HG03442 (cell line): ENCODE data around the gene AGPAT1.
"Not testable (repeated sequence)": the region's sequence is repeated elsewhere in the genome, so short reads cannot be mapped to it uniquely, and the experiment has no call there.

Source experiments
- ATAC-seq: cut with Tn5 transposase; IDR thresholded peaks from one replicate; pipeline ENCODE4 v1.9.1; 2021; ENCODE audit warnings: mild to moderate bottlenecking, moderate library complexity; ENCODE audit not compliant: unreplicated experiment

AGPAT1 gene, protein sequence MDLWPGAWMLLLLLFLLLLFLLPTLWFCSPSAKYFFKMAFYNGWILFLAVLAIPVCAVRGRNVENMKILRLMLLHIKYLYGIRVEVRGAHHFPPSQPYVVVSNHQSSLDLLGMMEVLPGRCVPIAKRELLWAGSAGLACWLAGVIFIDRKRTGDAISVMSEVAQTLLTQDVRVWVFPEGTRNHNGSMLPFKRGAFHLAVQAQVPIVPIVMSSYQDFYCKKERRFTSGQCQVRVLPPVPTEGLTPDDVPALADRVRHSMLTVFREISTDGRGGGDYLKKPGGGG

DNA sequence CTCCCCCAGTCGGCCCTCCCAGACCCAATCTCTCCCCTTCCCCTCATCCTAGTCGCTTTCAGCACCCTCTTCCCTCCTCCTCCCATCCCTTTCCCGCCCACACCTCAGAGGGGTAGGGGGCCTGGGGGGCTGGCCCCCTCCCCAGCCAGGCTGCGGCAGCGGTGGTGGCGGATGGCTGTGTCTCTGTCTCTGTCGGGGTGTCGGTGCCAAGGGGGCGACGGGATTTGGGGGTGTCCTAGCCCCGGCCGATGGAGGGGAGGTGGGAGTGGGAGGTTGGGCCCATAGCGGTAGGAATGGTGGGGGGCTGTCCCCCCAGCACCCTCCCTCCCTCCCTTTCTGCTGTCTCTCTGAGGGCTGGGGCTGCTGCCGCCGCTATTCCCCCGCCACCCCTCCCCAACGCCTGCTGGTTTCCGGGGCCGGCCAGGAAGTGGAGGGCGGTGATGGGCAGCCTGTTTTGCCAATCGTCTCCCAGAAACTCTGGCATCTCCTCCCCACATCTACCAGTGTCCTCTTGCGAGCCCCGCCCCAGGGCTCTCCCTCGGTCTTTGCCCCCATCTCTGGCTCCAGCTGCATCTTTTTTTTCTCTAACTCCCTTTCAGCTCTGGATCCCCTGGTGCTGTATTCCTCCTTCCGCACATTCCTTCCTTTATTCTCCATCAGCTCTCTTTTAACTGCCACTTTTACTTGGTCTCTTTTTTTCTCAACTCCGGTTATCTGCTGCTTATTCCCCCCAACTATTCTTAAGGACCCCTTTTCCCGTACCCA, at the start of gene AGPAT1:
AGPAT1 (minus strand) TSS at position 374 of the 765 bp plus-strand sequence. CDS start 4,588 bp downstream, outside the sequence.
- peak; percentile 33 for ATAC-seq

DNA sequence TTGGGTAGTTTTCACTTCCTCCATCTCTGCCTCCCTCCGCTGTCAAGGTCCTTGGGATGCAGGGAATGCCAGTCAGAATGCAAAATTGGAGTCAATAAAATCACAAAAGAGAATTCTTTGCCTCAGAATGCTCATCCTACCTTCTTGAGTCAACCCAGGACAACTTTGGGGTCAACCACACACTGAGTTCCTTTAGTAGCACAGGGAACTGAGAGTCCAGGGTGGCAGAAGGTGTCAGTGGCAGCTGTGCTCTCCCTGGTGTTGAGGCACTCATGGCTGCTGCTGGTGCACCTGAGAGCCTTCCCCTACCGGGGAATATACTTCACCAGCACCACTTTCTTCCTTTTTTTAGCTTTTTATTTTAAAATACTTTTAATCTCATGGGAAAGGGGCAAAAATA, 48.8 kb upstream of the AGPAT1 start:
- no peak for ATAC-seq

DNA sequence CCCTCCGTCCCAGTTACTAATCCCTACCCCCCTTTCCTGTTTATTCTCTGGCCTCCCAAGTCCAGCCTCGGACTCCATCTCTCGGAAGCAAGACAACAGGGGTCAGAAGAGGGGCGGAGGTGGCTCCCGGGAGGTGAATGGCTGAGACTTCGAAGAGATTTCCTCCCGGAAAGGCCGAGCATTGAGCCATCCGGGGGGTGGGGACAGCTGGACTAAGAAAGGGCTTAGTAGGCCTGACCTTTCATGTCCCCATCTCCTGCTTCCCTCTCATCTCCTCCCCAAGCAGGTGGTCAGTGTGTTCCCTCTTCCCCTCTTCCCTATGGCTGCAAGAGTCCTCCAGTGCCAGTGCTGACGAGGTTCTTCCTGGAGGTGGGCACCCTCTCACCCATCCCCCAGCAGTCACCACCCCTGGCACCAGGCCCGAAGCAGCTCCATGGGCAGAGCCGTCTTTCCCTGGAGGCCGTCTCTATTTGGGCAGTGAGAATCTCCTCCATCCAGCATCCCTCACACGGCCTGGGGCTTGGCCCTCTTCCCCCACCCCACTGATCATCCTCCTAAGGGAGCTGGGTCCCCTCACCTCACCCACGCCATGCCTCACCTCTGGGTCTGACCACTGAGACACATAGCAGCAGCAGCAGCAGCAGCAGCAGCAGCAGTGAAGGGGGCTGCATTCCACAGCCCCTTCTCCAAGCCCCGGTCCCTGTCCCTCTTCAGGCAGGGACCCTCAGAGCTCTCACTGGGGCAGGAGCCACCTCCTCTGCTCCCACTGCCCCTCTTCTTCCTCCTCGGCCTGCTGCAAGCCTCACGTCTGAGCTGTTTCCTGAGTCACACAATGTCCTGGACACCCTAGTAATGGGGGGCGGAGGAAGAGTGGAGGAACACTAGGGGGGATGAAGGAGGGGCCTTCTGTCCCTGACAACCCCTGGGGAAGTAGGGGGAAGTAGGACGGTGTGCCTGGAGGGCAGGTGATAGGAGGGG, 47.7 kb upstream of the AGPAT1 start, which contains the start of gene NOTCH4:
NOTCH4 (minus strand) TSS at position 810 of the 978 bp plus-strand sequence; CDS start at position 671, 139 bp downstream.
- no peak for ATAC-seq

DNA sequence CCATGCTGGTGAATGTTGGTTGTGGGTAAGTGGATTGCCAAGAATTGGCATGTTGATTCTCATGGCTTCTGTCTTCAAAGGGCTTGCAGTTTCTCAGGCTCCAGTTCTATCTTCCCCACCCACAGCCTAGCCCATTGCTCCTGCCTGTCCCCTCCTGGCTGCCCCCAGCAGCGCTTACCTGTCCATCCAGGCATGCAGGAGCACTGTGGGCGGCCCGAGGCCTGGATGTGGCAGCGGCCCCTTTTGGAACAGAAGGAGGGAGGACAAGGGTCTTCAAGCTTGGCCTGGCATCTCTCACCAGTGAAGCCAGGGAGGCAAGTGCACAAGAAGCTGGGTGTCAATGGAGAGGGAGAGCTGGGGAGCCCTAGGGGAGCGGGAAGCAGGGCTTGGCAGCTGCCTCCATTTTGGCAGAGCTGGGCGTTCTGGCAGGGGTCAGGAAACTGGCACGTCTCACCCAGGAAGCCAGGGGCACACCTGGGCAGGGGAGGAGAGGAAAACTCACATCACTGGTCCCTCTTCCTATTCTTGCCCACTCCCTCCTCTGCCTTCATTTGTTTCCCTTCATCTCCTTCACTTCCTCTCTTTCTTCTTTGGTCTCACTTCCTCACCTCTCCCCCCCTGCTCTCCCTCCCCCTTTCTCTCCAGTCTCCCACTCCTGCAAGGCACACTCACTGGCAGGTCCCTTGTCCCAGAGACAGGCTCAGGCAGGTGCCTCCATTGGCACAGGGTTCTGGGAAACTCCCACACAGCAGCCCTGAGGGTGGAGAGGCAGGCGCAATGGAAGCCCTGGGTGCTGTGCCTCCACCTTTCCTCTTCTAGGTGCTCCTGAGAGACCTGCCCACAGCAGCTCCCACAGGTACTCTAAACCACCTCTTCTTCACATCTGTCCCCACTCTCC, 46.7 kb upstream of the AGPAT1 start:
- no peak for ATAC-seq

DNA sequence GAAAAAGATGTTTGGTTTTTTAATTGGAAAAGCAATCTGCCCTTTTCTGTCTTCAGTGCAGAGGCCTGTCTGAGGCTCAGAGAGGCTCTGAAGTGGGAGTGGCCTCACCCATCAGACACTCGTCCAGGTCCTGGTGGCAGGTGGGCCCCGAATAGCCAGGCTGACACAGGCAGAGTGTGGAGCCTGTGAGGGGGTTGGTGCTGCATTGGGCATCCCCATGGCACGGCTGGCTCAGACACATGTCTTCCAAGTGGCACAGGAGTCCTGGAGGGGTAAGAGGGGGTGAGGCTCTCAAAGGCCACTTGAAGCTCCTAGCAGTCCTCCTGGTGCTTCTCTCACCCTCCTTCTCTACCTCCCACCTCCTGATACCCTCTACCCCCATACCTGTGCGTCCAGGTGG, 44.1 kb upstream of the AGPAT1 start:
- no peak for ATAC-seq

DNA sequence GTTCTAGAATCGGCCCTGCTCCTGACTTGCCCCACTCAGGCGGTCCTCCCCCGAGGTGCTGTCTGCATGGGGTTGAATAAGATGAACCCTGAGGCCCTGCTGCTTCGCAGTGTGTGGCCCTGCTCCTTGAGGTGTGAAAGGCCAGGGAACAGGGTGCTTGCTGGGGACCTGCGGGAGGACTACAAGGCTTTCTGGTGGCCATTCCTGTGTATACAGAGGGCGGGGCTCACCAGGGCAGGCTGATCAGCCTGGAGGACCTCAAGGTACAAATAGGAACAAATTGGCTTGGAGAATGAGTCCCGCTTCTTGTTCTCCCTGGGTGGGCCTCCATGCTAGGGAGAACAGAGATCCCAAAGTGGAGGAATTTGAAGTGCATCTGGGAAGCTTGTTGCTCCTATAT, 42.3 kb upstream of the AGPAT1 start:
- no peak for ATAC-seq

DNA sequence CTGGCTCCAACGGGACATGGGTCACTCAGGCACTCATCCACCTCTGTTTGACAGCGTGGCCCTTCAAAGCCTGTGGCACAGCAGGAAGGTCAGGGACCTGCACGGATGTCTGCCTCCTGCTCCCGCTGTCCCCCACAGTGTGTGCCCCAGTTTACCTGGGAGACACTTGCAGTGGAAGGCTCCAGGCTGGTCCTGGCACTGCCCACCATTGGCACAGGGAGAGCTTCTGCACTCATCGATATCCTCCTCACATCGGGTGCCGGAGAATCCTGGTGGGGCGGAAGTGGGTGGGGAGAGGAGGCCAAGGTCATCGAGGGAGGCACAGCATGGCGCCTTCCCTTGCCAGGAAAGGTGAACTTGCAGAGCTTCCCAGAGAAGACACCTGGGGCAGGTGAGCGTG, 41.1 kb upstream of the AGPAT1 start:
- no peak for ATAC-seq

DNA sequence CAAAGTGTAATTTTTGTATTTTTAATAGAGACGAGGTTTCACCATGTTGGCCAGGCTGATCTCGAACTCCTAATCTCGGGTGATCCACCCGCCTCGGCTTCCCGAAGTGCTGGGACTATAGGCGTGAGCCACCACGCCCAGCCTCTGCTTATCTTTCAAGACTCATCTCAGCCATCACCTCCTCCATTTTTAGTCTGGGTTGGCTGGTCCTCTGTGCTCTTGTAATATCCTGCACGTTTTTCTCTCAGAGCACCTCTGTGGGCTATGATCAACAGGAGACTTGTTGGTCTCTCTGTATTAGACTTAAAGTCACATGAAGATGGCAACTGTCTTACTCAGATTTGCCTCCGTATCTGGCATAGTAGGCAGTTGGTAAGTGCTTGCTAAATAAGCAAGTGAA, 40.4 kb upstream of the AGPAT1 start:
- no peak for ATAC-seq

DNA sequence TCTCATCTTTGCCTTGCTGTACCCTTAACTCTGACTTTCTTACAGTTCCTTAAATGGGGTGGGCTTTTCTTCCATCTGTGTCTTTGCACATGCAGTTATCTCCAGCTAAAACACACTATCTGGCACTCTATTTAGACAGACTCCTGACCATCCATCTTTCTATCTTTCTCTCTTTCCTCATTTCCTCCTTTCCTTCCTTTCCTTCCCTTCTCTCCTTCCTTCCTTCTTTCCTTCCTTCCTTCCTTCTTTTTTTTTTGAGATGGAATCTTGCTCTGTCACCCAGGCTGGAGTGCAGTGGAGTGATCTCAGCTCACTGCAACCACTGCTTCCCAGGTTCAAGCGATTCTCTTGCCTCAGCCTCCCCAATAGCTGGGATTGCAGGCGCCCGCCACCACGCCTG, 39.7 kb upstream of the AGPAT1 start:
- no peak for ATAC-seq

DNA sequence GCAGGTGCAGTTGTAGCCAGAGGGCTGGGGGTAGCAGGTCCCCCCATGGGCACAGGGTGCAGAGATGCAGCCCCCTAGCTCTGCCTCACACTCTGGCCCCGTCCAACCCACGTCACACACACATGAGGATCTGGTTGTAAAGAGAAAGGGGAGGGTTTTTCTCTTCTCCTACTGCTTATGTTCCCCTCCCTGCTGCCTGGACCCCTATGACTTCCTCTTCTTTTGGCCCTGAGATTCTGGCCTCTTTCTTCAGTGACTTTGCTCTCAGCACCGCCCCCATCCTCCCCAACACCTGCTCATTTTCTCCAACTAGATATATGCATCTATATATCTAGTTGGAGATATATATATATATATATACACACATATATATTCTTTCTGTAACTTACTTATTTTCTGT, 38.2 kb upstream of the AGPAT1 start:
- ATAC-seq: no peak

DNA sequence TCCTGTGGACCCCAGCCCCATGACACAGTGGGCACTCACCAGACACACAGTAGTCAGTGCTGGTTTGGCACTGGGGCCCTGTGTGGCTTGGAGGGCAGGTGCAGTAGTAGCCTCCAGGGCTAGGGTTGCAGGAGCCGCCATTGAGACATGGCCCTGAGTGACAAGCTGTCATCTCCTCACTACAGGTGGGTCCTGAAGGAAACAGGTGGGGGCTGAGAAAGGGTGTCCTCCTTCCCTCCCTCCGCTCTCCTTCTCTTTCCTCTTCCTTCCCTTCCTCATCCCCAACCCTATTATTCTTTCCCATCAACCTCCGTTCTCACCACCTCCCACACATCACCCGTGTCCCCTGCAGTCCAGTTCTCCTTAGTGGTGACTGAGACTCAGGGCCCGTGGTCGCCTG, 37.8 kb upstream of the AGPAT1 start:
- ATAC-seq: no peak

DNA sequence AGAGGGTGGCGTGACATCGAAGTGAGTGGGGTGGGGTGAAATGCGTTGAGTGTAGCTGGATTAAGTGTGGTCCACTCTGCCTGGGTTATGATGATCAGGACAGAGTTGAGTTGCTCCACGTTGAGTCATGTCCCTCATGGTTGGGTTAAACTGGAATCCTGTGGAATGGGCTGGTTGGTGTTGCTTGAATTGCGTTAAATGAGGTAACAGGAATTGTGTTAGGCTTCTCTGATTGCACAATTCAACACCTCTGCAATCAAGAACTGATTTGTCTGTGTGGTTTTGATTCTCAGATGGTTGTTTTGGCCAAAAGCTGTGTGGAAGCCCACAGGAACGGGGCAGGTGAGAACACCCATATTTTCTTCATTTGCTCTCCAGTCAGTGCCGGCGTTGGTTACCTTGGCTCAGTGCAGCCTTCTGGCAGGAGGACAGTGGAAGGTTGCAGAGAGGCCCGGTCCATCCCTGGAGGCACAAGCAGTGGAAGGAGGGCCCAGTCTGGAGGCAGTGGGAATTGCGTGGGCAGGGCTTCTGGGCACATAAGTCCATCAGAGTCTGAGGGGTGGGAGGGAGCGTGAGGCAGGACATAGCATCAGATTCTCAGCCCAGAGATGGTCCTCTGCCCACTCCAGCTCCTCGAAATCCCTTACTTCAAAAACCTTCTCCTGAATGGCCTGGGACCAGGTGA, 36.3 kb upstream of the AGPAT1 start:
- ATAC-seq: no peak

DNA sequence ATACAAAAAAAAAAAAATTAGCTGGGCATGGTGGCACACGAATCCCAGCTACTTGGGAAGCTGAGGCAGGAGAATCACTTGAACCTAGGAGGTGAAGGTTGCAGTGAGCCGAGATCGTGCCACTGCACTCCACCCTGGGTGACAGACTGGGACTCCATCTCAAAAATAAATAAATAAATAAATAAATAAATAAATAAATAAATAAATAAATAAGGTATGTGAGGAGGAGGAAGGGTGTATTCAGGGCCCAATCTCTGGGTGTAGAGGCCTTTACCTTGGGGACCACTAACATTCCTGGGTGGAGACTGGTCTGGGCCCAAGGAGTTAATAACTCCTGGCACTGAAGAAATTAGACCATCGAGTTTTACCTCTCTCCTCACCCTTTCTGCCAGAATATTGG, 35.5 kb upstream of the AGPAT1 start:
- not testable (repeated sequence) for ATAC-seq

DNA sequence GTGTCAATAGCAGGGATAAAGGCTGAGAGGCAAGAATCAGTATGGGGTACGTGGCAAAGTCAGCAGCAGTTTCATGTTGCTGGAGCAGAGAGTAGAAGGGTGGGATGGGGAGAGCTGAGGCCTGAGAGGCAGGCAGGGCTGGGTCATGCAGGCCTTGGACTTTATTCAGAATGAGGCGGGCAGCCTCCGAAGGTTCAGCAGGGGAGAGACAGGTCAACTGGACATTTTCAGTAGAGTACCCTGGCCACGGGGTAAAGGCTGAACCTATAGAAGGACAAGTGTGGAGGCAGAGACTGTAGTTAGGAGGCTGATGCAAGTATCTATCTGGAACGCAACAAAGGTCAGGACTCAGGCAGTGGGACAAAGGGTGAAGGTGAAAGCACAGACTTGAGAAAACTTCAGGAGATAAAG, 34.3 kb upstream of the AGPAT1 start:
- no peak for ATAC-seq

DNA sequence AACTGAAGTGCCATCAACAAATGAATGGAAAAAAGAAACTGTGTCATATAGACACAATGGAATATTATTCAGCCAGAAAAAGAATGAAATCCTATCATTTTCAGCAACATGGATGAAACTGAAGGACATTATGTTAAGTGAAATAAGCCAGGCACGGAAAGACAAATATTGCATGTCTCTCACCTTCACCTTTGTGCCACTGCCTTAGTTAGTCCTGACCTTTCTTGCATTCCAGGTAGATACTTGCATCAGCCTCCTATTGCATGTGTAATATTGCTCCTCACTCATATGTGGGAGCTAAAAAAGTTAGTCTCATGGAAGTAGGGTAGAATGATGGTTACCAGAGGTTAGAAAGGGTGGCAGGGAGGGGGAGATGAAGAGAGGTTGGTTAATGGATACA, 33.1 kb upstream of the AGPAT1 start:
- ATAC-seq: no peak

DNA sequence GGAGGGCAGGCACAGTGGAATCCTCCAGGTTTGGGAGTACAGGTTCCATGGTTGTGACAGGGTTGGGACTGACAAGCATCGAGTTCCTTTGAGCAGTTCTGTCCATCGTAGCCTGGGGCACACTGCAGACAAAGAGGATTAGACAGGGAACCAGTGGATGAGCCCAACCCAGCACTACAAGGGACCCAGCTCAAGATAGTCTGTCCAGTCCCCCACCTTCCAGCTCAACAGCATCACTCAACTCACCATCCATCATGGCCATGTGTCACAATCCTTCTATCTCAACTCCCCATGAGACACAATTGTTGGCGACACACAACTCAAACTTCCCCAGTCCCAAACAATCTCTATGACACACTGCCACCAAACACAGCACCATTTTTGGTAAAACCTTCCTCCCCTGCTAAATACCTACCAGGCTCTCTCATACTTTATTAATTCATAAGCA, 28.4 kb upstream of the AGPAT1 start:
- no peak for ATAC-seq

DNA sequence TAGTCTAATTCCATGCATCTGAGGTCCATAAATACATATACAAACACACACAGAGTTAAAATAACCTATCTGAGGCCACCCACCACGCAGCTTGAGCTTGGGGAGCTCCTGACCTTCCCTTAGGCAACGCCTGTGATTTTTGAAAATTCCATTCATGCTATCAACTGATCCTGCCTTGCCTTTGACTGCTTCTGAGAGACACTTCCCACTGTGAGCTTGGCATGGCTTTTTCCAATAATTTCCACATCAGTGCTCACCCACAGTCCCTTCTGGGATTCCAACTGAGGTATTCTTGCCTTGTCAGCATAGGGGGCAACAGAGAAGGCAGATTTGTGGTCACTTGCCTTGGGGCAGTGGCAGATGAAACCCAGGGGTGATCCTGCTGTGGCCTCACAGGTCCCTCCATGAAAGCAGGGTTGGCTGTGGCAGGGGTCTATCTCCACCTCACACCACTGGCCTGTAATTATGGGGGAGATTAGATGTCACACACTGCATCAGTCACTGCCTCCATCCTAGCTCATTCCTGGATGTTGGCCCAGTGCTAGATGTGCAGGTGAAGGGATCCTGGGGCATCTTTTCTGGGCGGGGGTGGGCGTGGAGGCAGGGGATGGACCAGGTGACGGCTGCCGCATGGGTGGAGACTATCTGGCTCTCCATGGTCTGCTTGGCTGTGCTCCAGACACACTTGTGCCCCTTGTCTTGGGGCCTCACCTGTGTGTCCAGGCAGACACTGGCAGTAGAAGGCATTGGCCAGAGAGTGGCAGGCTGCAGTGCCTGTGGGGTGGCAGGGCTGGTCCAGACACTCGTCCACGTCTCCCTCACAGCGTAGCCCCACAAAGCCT, 27.8 kb upstream of the AGPAT1 start:
- ATAC-seq: no peak

DNA sequence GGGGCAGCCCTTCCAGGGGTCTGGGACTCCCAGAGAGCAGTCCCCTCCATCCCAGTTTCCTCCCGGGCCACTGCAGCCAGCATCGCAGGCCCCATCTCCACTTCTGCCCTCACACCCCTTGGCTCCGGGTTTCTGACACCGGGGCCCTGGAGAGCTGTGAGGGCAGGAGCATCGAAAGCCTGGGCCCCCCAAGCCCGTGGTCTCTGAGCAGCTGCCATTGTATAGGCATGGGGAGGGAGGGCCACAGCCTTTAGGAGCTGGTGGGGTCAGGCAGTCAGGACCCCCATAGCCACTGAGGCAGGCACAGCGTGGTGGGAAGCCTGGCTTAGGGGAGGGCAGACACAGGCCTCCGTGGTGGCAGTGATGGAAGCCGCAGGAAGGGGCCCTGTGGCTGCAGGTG, 26.3 kb upstream of the AGPAT1 start:
- no peak for ATAC-seq
